H1 (cell line): ENCODE results near the gene LPGAT1. TPM values are rescaled to one million over a fixed set of nuclear protein-coding genes. Genes with fewer than 3 reads are reported as not detected.

Source experiments
- CTCF ChIA-PET: fragments of 300-600 bp; sonication (Branson Sonifier 250); formaldehyde crosslinking; loops from one replicate; lab custom pipeline; 2021; ENCODE audit not compliant: partially characterized antibody; lab: Charles Lee
- POLR2A ChIA-PET: fragments of 300-600 bp; sonication (Branson Sonifier 250); formaldehyde crosslinking; loops from one replicate; lab custom pipeline; 2021; ENCODE audit warnings: inconsistent platforms; ENCODE audit not compliant: partially characterized antibody; lab: Charles Lee
- DNase-seq, 2 experiments: peaks; one replicate each; pipeline versions ENCODE4 v3.0.0 to v3.0.0-alpha.2; 2010 to 2022; ENCODE audit warnings: low spot score in 2 of 2, low read depth in 1 of 2, mixed read lengths in 1 of 2
- FAIRE-seq: peaks from 2 replicates; lab custom pipeline; 2011; peaks lifted over from hg19 to GRCh38; lab: Jason Lieb, UNC
- H2AFZ ChIP-seq: 2 replicates; pipeline ENCODE4 v1.8.1; 2012; ENCODE audit warnings: low read length, inconsistent platforms
- H2AK5ac ChIP-seq: 2 replicates; pipeline ENCODE4 v1.6.1; 2013; ENCODE audit warnings: low read depth, low read length
- H2BK120ac ChIP-seq: replicated peaks from 2 replicates; pipeline ENCODE3; 2013; ENCODE audit warnings: low read depth, low read length, inconsistent platforms
- H2BK12ac ChIP-seq: 2 replicates; pipeline ENCODE4 v1.6.1; 2013; ENCODE audit warnings: low read depth, low read length
- H2BK15ac ChIP-seq: 2 replicates; pipeline ENCODE4 v1.6.1; 2013; ENCODE audit warnings: low read length
- H2BK20ac ChIP-seq: 2 replicates; pipeline ENCODE4 v1.6.1; 2013; ENCODE audit warnings: low read length
- H2BK5ac ChIP-seq: 2 replicates; pipeline ENCODE4 v1.6.1; 2013; ENCODE audit warnings: low read depth, low read length
- H3K14ac ChIP-seq: 2 replicates; pipeline ENCODE4 v1.6.1; 2013; ENCODE audit warnings: inconsistent platforms; ENCODE audit not compliant: insufficient read length
- H3K18ac ChIP-seq: 2 replicates; pipeline ENCODE4 v1.6.1; 2013; ENCODE audit warnings: low read length; ENCODE audit errors: extremely low read depth
- H3K23ac ChIP-seq: 2 replicates; pipeline ENCODE4 v1.6.1; 2013; ENCODE audit warnings: inconsistent platforms; ENCODE audit not compliant: insufficient read length
- H3K23me2 ChIP-seq: 2 replicates; pipeline ENCODE4 v1.6.1; 2013; ENCODE audit warnings: low read depth, low read length
- H3K27ac ChIP-seq: 2 replicates; pipeline ENCODE4 v1.6.1; 2011; ENCODE audit warnings: low read depth, low read length, inconsistent platforms
- H3K27me3 ChIP-seq, 4 experiments: replicated peaks in 1 of 4; 1 replicate in 1 of 4; 2 replicates in 3 of 4; pipeline versions ENCODE4 v1.6.1 to v1.8.1; 2011 to 2013; ENCODE audit warnings: low read length in 3 of 4, mild to moderate bottlenecking in 3 of 4, inconsistent platforms in 2 of 4, mixed read lengths in 2 of 4, moderate library complexity in 1 of 4; ENCODE audit not compliant: control insufficient read depth in 3 of 4, insufficient read depth in 3 of 4; ENCODE audit errors: extremely low read depth in 1 of 4
- H3K36me3 ChIP-seq, 4 experiments: 2 replicates each; pipeline versions ENCODE4 v1.6.1 to v1.8.1; 2011 to 2013; ENCODE audit warnings: mild to moderate bottlenecking in 4 of 4, low read length in 3 of 4, moderate library complexity in 2 of 4, control low read depth in 1 of 4, inconsistent platforms in 1 of 4; ENCODE audit not compliant: insufficient read depth in 4 of 4, control insufficient read depth in 2 of 4
- H3K4ac ChIP-seq: replicated peaks from 2 replicates; pipeline ENCODE3; 2013; ENCODE audit warnings: low read length, low read depth, mixed read lengths, inconsistent platforms; ENCODE audit not compliant: insufficient read length
- H3K4me1 ChIP-seq, 4 experiments: replicated peaks in 1 of 4; 1 replicate in 1 of 4; 2 replicates in 3 of 4; pipeline versions ENCODE4 v1.6.1 to v1.8.1; 2011 to 2013; ENCODE audit warnings: low read length in 3 of 4, inconsistent platforms in 2 of 4, mixed read lengths in 1 of 4; ENCODE audit not compliant: insufficient read depth in 4 of 4, control insufficient read depth in 3 of 4
- H3K4me2 ChIP-seq, 2 experiments: 2 replicates each; pipeline versions ENCODE4 v1.6.1 to v1.8.1; 2011 to 2013; ENCODE audit warnings: low read depth in 2 of 2, low read length in 2 of 2, control low read depth in 1 of 2, inconsistent platforms in 1 of 2, mild to moderate bottlenecking in 1 of 2; ENCODE audit not compliant: insufficient read depth in 1 of 2
- H3K4me3 ChIP-seq, 4 experiments: fragments of 200-600, 300-600 bp in 1 of 4; sonication (generic), shearing (Covaris generic), sonication (Bioruptor Twin) in 1 of 4; 2 replicates each; pipeline versions ENCODE4 v1.5.1 to v1.8.1; 2011 to 2016; ENCODE audit warnings: low read length in 4 of 4, low read depth in 3 of 4, control low read depth in 2 of 4, inconsistent platforms in 2 of 4, mild to moderate bottlenecking in 2 of 4, mixed read lengths in 1 of 4, moderate library complexity in 1 of 4; ENCODE audit not compliant: insufficient read depth in 2 of 4; ENCODE audit errors: extremely low read depth in 1 of 4
- H3K56ac ChIP-seq: replicated peaks from 2 replicates; pipeline ENCODE3; 2013; ENCODE audit warnings: low read depth, mild to moderate bottlenecking, mixed read lengths, low read length, inconsistent platforms; ENCODE audit not compliant: insufficient read length
- H3K79me1 ChIP-seq: 2 replicates; pipeline ENCODE4 v1.6.1; 2013; ENCODE audit warnings: low read depth, low read length, control low read depth
- H3K79me2 ChIP-seq, 2 experiments: 2 replicates each; pipeline versions ENCODE4 v1.6.1 to v1.8.1; 2012 to 2013; ENCODE audit warnings: low read length in 2 of 2, mild to moderate bottlenecking in 2 of 2, inconsistent platforms in 1 of 2; ENCODE audit not compliant: insufficient read depth in 2 of 2, control insufficient read depth in 1 of 2
- H3K9ac ChIP-seq, 4 experiments: replicated peaks in 1 of 4; 1 replicate in 1 of 4; 2 replicates in 3 of 4; pipeline versions ENCODE4 v1.6.1 to v1.8.1; 2011 to 2013; ENCODE audit warnings: low read depth in 3 of 4, low read length in 3 of 4, control low read depth in 2 of 4, mild to moderate bottlenecking in 2 of 4, moderate library complexity in 2 of 4, inconsistent platforms in 1 of 4; ENCODE audit errors: extremely low read depth in 1 of 4
- H3K9me3 ChIP-seq, 2 experiments: 2 replicates each; pipeline versions ENCODE4 v1.6.1 to v1.8.1; 2012 to 2013; ENCODE audit warnings: mild to moderate bottlenecking in 2 of 2, moderate library complexity in 2 of 2, control low read depth in 1 of 2, inconsistent platforms in 1 of 2, low read depth in 1 of 2, low read length in 1 of 2, mixed read lengths in 1 of 2; ENCODE audit not compliant: insufficient read depth in 2 of 2
- H4K20me1 ChIP-seq, 2 experiments: replicated peaks in 1 of 2; 2 replicates each; pipeline versions ENCODE3 to v1.8.1; 2011 to 2013; ENCODE audit warnings: inconsistent platforms in 2 of 2, low read length in 2 of 2, mild to moderate bottlenecking in 1 of 2; ENCODE audit not compliant: insufficient read depth in 2 of 2, control insufficient read depth in 1 of 2
- H4K5ac ChIP-seq: 2 replicates; pipeline ENCODE4 v1.6.1; 2013; ENCODE audit warnings: low read length, low read depth, mixed read lengths, inconsistent platforms; ENCODE audit not compliant: insufficient read length
- H4K8ac ChIP-seq: 2 replicates; pipeline ENCODE4 v1.8.0; 2013; ENCODE audit warnings: mild to moderate bottlenecking, moderate library complexity, low read length, inconsistent platforms; ENCODE audit not compliant: insufficient read depth; ENCODE audit errors: extremely low read depth
- H4K91ac ChIP-seq: replicated peaks from 2 replicates; pipeline ENCODE3; 2013; ENCODE audit warnings: low read length, mixed read lengths, inconsistent platforms; ENCODE audit not compliant: insufficient read length
- GABPA ChIP-seq: IDR thresholded peaks from 2 replicates; pipeline ENCODE4 v1.6.1; 2011; ENCODE audit warnings: mild to moderate bottlenecking, low read length, moderate library complexity, borderline replicate concordance; ENCODE audit not compliant: insufficient read depth
- JUN ChIP-seq: IDR thresholded peaks from 2 replicates; pipeline ENCODE4 v1.6.1; 2011; ENCODE audit warnings: low read depth, mild to moderate bottlenecking, improper control_type of control experiment, low read length
- WGBS, 2 experiments: shearing (Covaris generic) in 1 of 2; methylation state at CpG; one replicate each; pipeline versions ENCODE4 v1.1.6 to v1.1.7; 2013 to 2015; ENCODE audit warnings: low lambda C conversion rate in 2 of 2, mixed read lengths in 2 of 2, inconsistent platforms in 1 of 2, low coverage in 1 of 2, missing lambda C conversion rate in 1 of 2; ENCODE audit not compliant: insufficient replicate concordance in 2 of 2, insufficient coverage in 1 of 2, insufficient read length in 1 of 2; ENCODE audit errors: extremely low coverage in 1 of 2, missing lambda C conversion rate in 1 of 2; 5-methylcytosine and 5-hydroxymethylcytosine counted together
- polyA plus RNA-seq, 7 experiments: library from polyadenylated mRNA; depleted of rRNA in 3 of 7; stranded (reverse) in 5 of 7; unstranded in 2 of 7; fragments of >200 nt in 5 of 7; fragments of 200-250 nt in 2 of 7; gene quantifications; 1 replicate in 5 of 7; 2 replicates in 1 of 7; 4 replicates in 1 of 7; pipeline versions ENCODE4 v1.2.1 to v1.2.3, GENCODE V29; 2011 to 2013; ENCODE audit warnings: missing spikeins in 2 of 7, mixed read lengths in 2 of 7
- total RNA-seq: library from RNA; stranded (reverse); fragmentation: NEBNext Ultra II Directional; extraction: Animal tissue kit (Norgen Biotek cat#: 25700); gene quantifications from 2 replicates; pipeline ENCODE4 v1.2.1, GENCODE V29; 2021

The LPGAT1 gene
- total and polyA plus RNA-seq, 2 of the 8 experiments (the other 6 are each of a cell fraction or from before 2014, with no cell fraction given): 2.3 to 13.5 TPM

GRCh38 chr1:211715971-211716370 is 114.6 kb downstream of the LPGAT1 start:
- Histone ChIP-seq H3K27ac (no peak overlapping the region), H3K9me3 (no peaks in the 10 kb centered on the region), H4K8ac (no peak overlapping the region), H3K4ac (no peak overlapping the region), H3K27me3 (no peaks in the 10 kb centered on the region), H3K4me1 (no peaks in the 10 kb centered on the region), H3K4me2 (no peak overlapping the region), H2BK120ac (no peak overlapping the region), H2BK12ac (no peak overlapping the region), H3K36me3 (no peaks in the 10 kb centered on the region), H2AK5ac (no peak overlapping the region), H3K23ac (no peak overlapping the region), H3K56ac (no peak overlapping the region), H3K4me3 (no peak overlapping the region), H2BK15ac (no peak overlapping the region), H2BK20ac (no peak overlapping the region), H4K5ac (no peak overlapping the region), H3K18ac (no peak overlapping the region), H4K91ac (no peak overlapping the region), H3K79me2 (no peaks in the 10 kb centered on the region), H3K23me2 (no peaks in the 10 kb centered on the region), H3K9ac (no peak overlapping the region), H4K20me1 (no peaks in the 10 kb centered on the region), H3K14ac (no peak overlapping the region), H3K79me1 (no peaks in the 10 kb centered on the region), H2AFZ (no peak overlapping the region), H2BK5ac (no peak overlapping the region)
- no peak for FAIRE-seq
- DNase-seq: no peak
- 95% methylated on average over 2 of the region's 2 CpGs; no CpG with 5 or more reads in 1 of the 2 experiments for WGBS, 2 experiments
- POLR2A ChIA-PET: no interaction called here
- CTCF ChIA-PET: no interaction called here
- TF ChIP-seq GABPA: no peak
- TF ChIP-seq JUN: no peak
